ENCODE data around the gene SLX9.

GRCh38 chr21:45004481-45005247 lies 64.8 kb downstream of the SLX9 start:
- TF ChIP-seq CTCF (conservative IDR thresholded peaks at IDR 0.05) (no peak), ZFX (IDR thresholded peaks at IDR 0.05) (no peak)

All from C4-2B (cell line).